ENCODE measurements around the gene FASLG. TPM values are rescaled to one million over a fixed set of nuclear protein-coding genes. Genes with fewer than 3 reads are reported as not detected.

FASLG gene
- total RNA-seq, 1 donor from 2014 or later = not detected

DNA sequence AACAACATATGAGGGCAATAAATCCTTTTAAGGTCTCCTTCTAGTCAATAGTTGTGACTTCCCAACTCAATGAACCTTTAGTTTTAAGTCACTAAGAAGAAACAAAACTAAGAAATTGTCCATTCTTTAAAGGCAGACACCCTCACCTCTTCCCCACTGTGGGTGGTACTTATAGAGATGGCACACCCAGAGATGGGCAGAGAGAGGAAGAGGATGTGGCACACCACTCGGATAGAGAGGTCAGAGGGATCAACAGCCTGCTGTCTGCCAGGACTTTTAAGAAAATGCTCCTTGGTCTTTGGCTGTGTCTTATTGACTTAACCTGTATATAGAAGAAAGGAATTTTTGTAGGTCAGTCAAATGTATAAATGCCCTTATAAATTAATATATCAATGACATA, 45.1 kb downstream of the FASLG start:
- intact Hi-C loops (cut with DNase I) = no loop called here

GRCh38 chr1:172704420-172705210, 45.7 kb downstream of the FASLG start:
- Histone ChIP-seq H3K4me1 (no peaks in the 10 kb centered on the region), H3K27ac (no peak overlapping the region), H3K36me3 (no peaks in the 10 kb centered on the region), H3K27me3 (no peaks in the 10 kb centered on the region), H3K9me3 (no peaks in the 10 kb centered on the region), H3K4me3 (no peak overlapping the region)
- TF ChIP-seq POLR2AphosphoS5 (IDR thresholded peaks at IDR 0.05; ENCODE audit: insufficient read depth in 1 of 2, low read depth in 1 of 2) = no peak
- no peak for TF ChIP-seq CTCF (IDR thresholded peaks at IDR 0.05)
- intact Hi-C loops (cut with DNase I) = no loop called here
- DNase-seq (ENCODE audit: extremely low spot score in 2 of 2) = no peak

More for the DNA sequence above, 45.1 kb downstream of the FASLG start:
- no peaks in the 10 kb centered on the region for H3K9me3 ChIP-seq
- H3K27ac ChIP-seq = no peak overlapping the region
- no peaks in the 10 kb centered on the region for H3K27me3 ChIP-seq
- no peak overlapping the region for H3K4me3 ChIP-seq
- no peaks in the 10 kb centered on the region for H3K4me1 ChIP-seq
- H3K36me3 ChIP-seq = no peaks in the 10 kb centered on the region
- TF ChIP-seq POLR2AphosphoS5 (IDR thresholded peaks at IDR 0.05; ENCODE audit: insufficient read depth in 1 of 2, low read depth in 1 of 2) = no peak
- TF ChIP-seq CTCF (IDR thresholded peaks at IDR 0.05) = no peak
- no peak for TF ChIP-seq POLR2A (IDR thresholded peaks at IDR 0.05)
- no peak for DNase-seq (ENCODE audit: extremely low spot score in 2 of 2)

DNA sequence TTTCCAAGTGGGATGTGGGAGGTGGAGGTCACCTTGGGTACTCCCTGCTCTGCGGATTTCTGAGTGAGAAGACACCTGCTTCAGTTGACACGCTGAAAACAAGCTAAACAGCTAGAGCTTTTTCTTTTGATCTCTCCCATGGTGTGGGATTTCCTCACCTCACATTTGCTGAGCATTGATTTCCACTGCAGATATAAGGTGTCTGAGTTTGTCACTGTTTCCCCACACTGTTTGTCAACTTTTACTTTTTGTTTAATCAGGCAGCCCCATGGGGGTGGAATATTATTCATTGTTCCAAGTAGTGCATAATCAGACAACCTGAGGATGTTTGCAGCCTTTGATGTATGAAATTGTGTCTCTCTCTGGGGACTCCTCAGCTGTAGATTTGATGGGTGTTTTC, 49.5 kb downstream of the FASLG start:
- TF ChIP-seq POLR2A (IDR thresholded peaks at IDR 0.05) (no peak), CTCF (IDR thresholded peaks at IDR 0.05) (no peak), POLR2AphosphoS5 (IDR thresholded peaks at IDR 0.05; ENCODE audit: insufficient read depth in 1 of 2, low read depth in 1 of 2) (no peak)
- Histone ChIP-seq H3K4me1 (no peaks in the 10 kb centered on the region), H3K36me3 (no peaks in the 10 kb centered on the region), H3K27ac (no peak overlapping the region), H3K9me3 (no peaks in the 10 kb centered on the region), H3K27me3 (no peaks in the 10 kb centered on the region), H3K4me3 (no peak overlapping the region)
- DNase-seq (ENCODE audit: extremely low spot score in 2 of 2) = no peak
- intact Hi-C loops (cut with DNase I) = no loop called here

DNA sequence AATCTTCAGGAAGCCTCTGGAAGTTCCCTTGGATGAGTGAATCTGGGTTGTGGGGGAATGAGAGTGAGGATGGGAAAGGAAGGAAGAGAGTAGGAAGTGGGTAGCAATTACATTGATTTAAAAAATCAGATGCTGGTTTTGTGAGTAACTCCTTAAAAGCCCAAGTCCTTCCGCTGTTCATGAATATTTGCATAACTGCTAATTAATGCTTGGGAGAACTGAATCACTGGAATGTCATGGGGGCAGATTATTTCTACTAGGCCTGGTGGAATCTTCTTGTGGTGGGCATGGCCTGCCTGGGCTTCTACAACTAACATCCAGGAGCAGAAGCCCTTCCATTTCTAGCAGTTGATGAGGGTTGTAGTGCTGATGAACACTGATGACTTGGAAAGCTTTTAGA, 52.7 kb downstream of the FASLG start:
- Histone ChIP-seq H3K9me3 (no peaks in the 10 kb centered on the region), H3K4me1 (no peaks in the 10 kb centered on the region), H3K27ac (no peak overlapping the region), H3K36me3 (no peaks in the 10 kb centered on the region), H3K4me3 (no peak overlapping the region), H3K27me3 (no peaks in the 10 kb centered on the region)
- intact Hi-C loops (cut with DNase I) = no loop called here
- TF ChIP-seq POLR2AphosphoS5 (IDR thresholded peaks at IDR 0.05; ENCODE audit: insufficient read depth in 1 of 2, low read depth in 1 of 2) = no peak
- no peak for TF ChIP-seq POLR2A (IDR thresholded peaks at IDR 0.05)
- no peak for TF ChIP-seq CTCF (IDR thresholded peaks at IDR 0.05)
- no peak for DNase-seq (ENCODE audit: extremely low spot score in 2 of 2)

GRCh38 chr1:172713466-172713865, 54.6 kb downstream of the FASLG start:
- Histone ChIP-seq H3K9me3 (no peaks in the 10 kb centered on the region), H3K4me1 (no peaks in the 10 kb centered on the region), H3K4me3 (no peak overlapping the region), H3K36me3 (no peaks in the 10 kb centered on the region), H3K27me3 (no peaks in the 10 kb centered on the region), H3K27ac (no peak overlapping the region)
- DNase-seq (ENCODE audit: extremely low spot score in 2 of 2) = no peak
- intact Hi-C loops (cut with DNase I) = no loop called here
- TF ChIP-seq POLR2AphosphoS5 (IDR thresholded peaks at IDR 0.05; ENCODE audit: insufficient read depth in 1 of 2, low read depth in 1 of 2) (no peak), CTCF (IDR thresholded peaks at IDR 0.05) (no peak), POLR2A (IDR thresholded peaks at IDR 0.05) (no peak)
